Neural cell (in vitro differentiated cells): ENCODE data around the gene CDA.

Source experiments
- EP300 ChIP-seq: fragments of 450-650 bp; conservative IDR thresholded peaks from 2 replicates; pipeline ENCODE4 v1.6.1; 2014; ENCODE audit warnings: antibody characterized with exemption, mild to moderate bottlenecking, moderate library complexity; ENCODE audit not compliant: poor library complexity, severe bottlenecking
- EZH2 ChIP-seq: fragments of 200-600, 300-800 bp; shearing (Covaris generic), sonication (generic); IDR thresholded peaks from 2 replicates; pipeline ENCODE4 v1.6.1; 2014; ENCODE audit warnings: antibody characterized with exemption, low read length, borderline replicate concordance, mild to moderate bottlenecking; ENCODE audit not compliant: insufficient read depth, poor library complexity, severe bottlenecking
- POLR2AphosphoS5 ChIP-seq: IDR thresholded peaks from 2 replicates; pipeline ENCODE4 v1.6.1; 2012
- RAD21 ChIP-seq: fragments of 450-650 bp; conservative IDR thresholded peaks from 2 replicates; pipeline ENCODE4 v1.6.1; 2014; ENCODE audit warnings: antibody characterized with exemption, mild to moderate bottlenecking, moderate library complexity
- REST ChIP-seq: IDR thresholded peaks from 2 replicates; pipeline ENCODE4 v1.6.1; 2012; ENCODE audit warnings: borderline replicate concordance
- SMC3 ChIP-seq: fragments of 450-650 bp; conservative IDR thresholded peaks from 2 replicates; pipeline ENCODE4 v1.6.1; 2014; ENCODE audit warnings: antibody characterized with exemption, mild to moderate bottlenecking, moderate library complexity; ENCODE audit not compliant: poor library complexity
- TAF1 ChIP-seq: IDR thresholded peaks from 2 replicates; pipeline ENCODE4 v1.6.1; 2012; ENCODE audit warnings: low read depth
- TF ChIP-seq, protein P1 (sequence below): fragments of 450-650 bp; IDR thresholded peaks from 2 replicates; pipeline ENCODE4 v1.5.1; 2014; ENCODE audit warnings: antibody characterized with exemption, mild to moderate bottlenecking, moderate library complexity; ENCODE audit not compliant: poor library complexity, severe bottlenecking

- TF ChIP-seq, protein P1, sequence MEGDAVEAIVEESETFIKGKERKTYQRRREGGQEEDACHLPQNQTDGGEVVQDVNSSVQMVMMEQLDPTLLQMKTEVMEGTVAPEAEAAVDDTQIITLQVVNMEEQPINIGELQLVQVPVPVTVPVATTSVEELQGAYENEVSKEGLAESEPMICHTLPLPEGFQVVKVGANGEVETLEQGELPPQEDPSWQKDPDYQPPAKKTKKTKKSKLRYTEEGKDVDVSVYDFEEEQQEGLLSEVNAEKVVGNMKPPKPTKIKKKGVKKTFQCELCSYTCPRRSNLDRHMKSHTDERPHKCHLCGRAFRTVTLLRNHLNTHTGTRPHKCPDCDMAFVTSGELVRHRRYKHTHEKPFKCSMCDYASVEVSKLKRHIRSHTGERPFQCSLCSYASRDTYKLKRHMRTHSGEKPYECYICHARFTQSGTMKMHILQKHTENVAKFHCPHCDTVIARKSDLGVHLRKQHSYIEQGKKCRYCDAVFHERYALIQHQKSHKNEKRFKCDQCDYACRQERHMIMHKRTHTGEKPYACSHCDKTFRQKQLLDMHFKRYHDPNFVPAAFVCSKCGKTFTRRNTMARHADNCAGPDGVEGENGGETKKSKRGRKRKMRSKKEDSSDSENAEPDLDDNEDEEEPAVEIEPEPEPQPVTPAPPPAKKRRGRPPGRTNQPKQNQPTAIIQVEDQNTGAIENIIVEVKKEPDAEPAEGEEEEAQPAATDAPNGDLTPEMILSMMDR = no peak
- TF ChIP-seq POLR2AphosphoS5 (no peak), TAF1 (no peak), EP300 (no peak), EZH2 (no peak), SMC3 (no peak), REST (no peak), RAD21 (no peak)
These were observed 12.4 kb downstream of the CDA start for GRCh38 chr1:20601129-20601825.
